ENCODE results near the gene CAPN1.

Gene CAPN1

DNA sequence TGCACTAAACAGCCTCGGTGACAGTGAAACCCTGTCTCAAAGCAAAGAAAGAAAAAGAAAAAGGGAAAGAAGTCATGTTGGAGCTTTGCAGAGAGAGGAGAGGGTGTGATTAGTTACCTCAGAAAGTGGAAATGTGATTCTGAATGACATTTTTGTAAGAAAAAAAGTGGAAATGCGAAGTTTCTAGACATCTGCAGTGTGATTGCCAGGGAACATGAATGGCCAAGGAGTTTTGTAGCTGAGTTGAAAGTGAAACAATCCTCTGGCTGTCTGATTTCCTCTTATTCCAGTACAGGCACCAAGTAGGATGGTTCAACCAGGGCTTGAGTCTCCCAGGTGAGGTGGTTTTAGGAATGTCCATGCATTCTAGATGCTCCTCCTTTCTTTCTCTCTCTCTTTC lies 29.6 kb upstream of the CAPN1 start:
- TF ChIP-seq CTCF (IDR thresholded peaks at IDR 0.05), result no peak

GRCh38 chr11:65156256-65156655 lies 25.5 kb upstream of the CAPN1 start:
- no peak for TF ChIP-seq CTCF (IDR thresholded peaks at IDR 0.05)

DNA sequence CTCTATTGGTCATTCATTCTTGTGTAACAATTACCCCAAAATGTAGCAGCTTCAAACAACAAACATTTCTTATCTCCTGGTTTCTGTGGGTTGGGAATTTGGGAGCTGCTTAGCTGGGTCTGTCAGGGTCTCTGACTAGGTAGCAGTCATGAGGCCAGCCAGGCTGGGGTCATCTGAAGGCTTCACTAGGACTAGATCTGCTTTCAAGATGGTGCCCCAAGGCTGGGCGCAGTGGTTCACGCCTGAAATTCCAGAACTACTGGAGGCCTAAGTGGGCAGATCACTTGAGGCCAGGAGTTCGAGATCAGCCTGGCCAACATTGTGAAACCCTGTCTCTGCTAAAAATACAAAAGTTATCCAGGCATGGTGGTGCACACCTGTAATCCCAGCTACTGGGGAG lies 24.8 kb upstream of the CAPN1 start:
- TF ChIP-seq CTCF (IDR thresholded peaks at IDR 0.05), result no peak

DNA sequence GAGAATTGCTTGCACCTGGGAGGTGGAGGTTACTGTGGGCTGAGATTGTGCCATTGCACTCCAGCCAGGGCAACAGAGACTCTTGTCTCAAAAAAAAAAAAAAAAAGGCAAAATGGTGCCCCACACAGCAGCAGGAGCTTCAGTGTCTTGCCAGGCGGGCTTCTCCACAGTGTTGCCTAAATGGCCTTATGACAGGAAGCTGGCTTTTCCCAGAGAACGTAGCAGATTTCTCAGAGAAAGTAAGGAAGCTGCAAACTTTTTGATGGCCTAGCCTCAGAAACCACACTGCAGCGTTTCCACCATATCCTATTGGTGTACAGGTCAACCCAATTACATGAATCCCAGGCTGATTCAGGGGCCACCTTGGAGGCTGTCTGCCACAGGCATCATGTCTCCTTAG lies 24.4 kb upstream of the CAPN1 start:
- TF ChIP-seq CTCF (IDR thresholded peaks at IDR 0.05), result no peak

- no peak for TF ChIP-seq CTCF (IDR thresholded peaks at IDR 0.05)
These were observed 22.7 kb upstream of the CAPN1 start for GRCh38 chr11:65159012-65159411.

DNA sequence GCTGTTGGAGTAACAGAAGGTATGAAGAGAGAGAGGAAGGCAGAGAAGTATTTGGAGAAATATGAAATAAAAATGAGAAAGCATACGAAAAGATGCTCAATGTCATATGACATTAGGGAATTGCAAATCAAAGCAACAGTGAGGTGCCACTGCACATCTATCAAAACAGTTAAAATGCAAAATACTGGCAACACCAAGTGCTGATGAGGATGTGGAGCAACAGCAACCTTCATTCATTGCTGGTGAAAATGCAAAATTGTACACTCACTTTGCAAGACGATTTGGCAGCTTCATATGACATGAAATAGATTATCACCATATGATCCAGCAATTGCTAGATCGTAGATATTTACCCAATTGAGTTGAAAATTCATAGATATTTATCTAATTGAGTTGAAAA lies 21.1 kb upstream of the CAPN1 start:
- no peak for TF ChIP-seq CTCF (IDR thresholded peaks at IDR 0.05)

- no peak for TF ChIP-seq CTCF (IDR thresholded peaks at IDR 0.05)
These were observed 18.0 kb upstream of the CAPN1 start for GRCh38 chr11:65163684-65164083.
